WTC11 (cell line): Measurements from ENCODE around the gene PSMB9. TPM values are rescaled to one million over a fixed set of nuclear protein-coding genes. Genes with fewer than 3 reads are reported as not detected.

Experiments used
- ATAC-seq: fragments of 200-7000 bp; cut with Tn5 transposase; 2 replicates; pipeline ENCODE4 v1.10.0; 2021; ENCODE audit warnings: mild to moderate bottlenecking, moderate library complexity
- CTCF ChIA-PET: fragments of 300-600 bp; sonication (Branson Sonifier 250); formaldehyde crosslinking; loops from one replicate; lab custom pipeline; 2021; ENCODE audit warnings: antibody characterized with exemption; lab: Charles Lee
- POLR2A ChIA-PET: fragments of 350-600 bp; sonication (Branson Sonifier 250); formaldehyde crosslinking; loops from one replicate; lab custom pipeline; 2021; ENCODE audit warnings: antibody characterized with exemption; lab: Charles Lee
- DNase-seq: peaks from one replicate; pipeline ENCODE4 v3.0.0; 2021; ENCODE audit warnings: low spot score
- H3K27ac Mint-ChIP-seq: 2 replicates; pipeline ENCODE4 v1.8.0; 2021; ENCODE audit warnings: mixed read lengths
- H3K27me3 Mint-ChIP-seq: 2 replicates; pipeline ENCODE4 v1.8.0; 2021; ENCODE audit warnings: low read depth, mild to moderate bottlenecking, moderate library complexity, mixed read lengths
- H3K36me3 Mint-ChIP-seq: 2 replicates; pipeline ENCODE4 v1.8.0; 2021; ENCODE audit warnings: mixed read lengths
- H3K4me1 Mint-ChIP-seq: 2 replicates; pipeline ENCODE4 v1.8.0; 2022; ENCODE audit warnings: mixed read lengths
- H3K4me3 Mint-ChIP-seq: 2 replicates; pipeline ENCODE4 v1.8.0; 2021; ENCODE audit warnings: mild to moderate bottlenecking, moderate library complexity, mixed read lengths
- H3K9me3 Mint-ChIP-seq: 2 replicates; pipeline ENCODE4 v1.8.0; 2021; ENCODE audit warnings: mixed read lengths
- AFF4 ChIP-seq: sonication (generic); formaldehyde crosslinking; IDR thresholded peaks from 2 replicates; pipeline ENCODE4 v1.8.1; 2023; ENCODE audit warnings: mild to moderate bottlenecking, missing genetic modification reagents, borderline replicate concordance
- CBFB ChIP-seq: sonication (generic); formaldehyde crosslinking; IDR thresholded peaks from 2 replicates; pipeline ENCODE4 v1.8.1; 2022; ENCODE audit warnings: mild to moderate bottlenecking, low read depth, missing genetic modification reagents
- CDX4 ChIP-seq: fragments of 250-450 bp; sonication (Bioruptor Pico); IDR thresholded peaks from 2 replicates; pipeline ENCODE4 v1.9.0; 2021; ENCODE audit warnings: moderate library complexity, mild to moderate bottlenecking, inconsistent platforms, borderline replicate concordance
- CTCF ChIP-seq: fragments of 200-600 bp; IDR thresholded peaks from 2 replicates; pipeline ENCODE4 v1.8.0; 2022; ENCODE audit warnings: antibody characterized with exemption
- FOXK1 ChIP-seq: sonication (generic); formaldehyde crosslinking; IDR thresholded peaks from 2 replicates; pipeline ENCODE4 v1.8.0; 2022; ENCODE audit warnings: mild to moderate bottlenecking, moderate library complexity, missing genetic modification reagents
- KAT7 ChIP-seq: sonication (generic); formaldehyde crosslinking; IDR thresholded peaks from 2 replicates; pipeline ENCODE4 v1.8.1; 2023; ENCODE audit warnings: missing genetic modification reagents, mild to moderate bottlenecking, borderline replicate concordance
- NFE2L1 ChIP-seq: sonication (generic); formaldehyde crosslinking; IDR thresholded peaks from 2 replicates; pipeline ENCODE4 v1.8.1; 2023; ENCODE audit warnings: missing genetic modification reagents
- SP1 ChIP-seq: sonication (generic); formaldehyde crosslinking; conservative IDR thresholded peaks from 2 replicates; pipeline ENCODE4 v1.8.1; 2022; ENCODE audit warnings: missing genetic modification reagents
- TCF7 ChIP-seq: sonication (generic); formaldehyde crosslinking; IDR thresholded peaks from 2 replicates; pipeline ENCODE4 v1.8.0; 2022; ENCODE audit warnings: mild to moderate bottlenecking, low read depth, missing genetic modification reagents, moderate library complexity
- ZNF121 ChIP-seq: sonication (generic); formaldehyde crosslinking; IDR thresholded peaks from 2 replicates; pipeline ENCODE4 v1.8.0; 2023; ENCODE audit warnings: missing genetic modification reagents
- ZSCAN18 ChIP-seq: fragments of 250-450 bp; sonication (Bioruptor Pico); IDR thresholded peaks from 2 replicates; pipeline ENCODE4 v2.1.2; 2022; ENCODE audit warnings: mild to moderate bottlenecking, moderate library complexity
- total RNA-seq: library from RNA; stranded (reverse); gene quantifications from 3 replicates; pipeline ENCODE4 v1.2.3, GENCODE V29; 2021
- TF ChIP-seq, protein P1 (sequence below): sonication (generic); formaldehyde crosslinking; IDR thresholded peaks from 2 replicates; pipeline ENCODE4 v1.8.1; 2022; ENCODE audit warnings: low read depth, mild to moderate bottlenecking, moderate library complexity, missing genetic modification reagents, borderline replicate concordance

Gene PSMB9
- total RNA-seq, 1 experiment from 2014 or later, result 1.8 TPM

DNA sequence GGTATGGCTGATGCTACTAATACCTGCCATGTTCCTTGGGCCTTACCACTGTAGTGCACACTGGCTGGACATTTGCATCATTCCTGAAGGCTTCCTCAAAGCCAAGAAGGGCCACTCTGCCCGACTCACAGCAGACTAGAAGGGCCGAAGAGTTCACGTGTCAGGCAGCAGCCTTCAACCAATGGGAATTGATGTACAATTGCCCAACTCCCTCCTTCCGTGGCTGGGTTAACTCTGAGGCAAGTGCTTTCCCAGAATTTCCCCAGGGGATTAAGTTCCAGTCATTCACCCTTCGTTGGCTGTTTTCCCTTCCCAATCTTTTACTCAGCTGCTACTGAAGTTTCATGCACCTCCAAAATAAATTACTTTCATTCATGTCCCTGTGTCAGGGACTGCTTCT lies 29.8 kb downstream of the PSMB9 start:
- Mint-ChIP-seq H3K27ac (no peak overlapping the region), H3K4me3 (no peak overlapping the region), H3K27me3 (peaks cover 12% of the 10 kb centered on the region), H3K4me1 (no peaks in the 10 kb centered on the region), H3K36me3 (no peaks in the 10 kb centered on the region), H3K9me3 (no peaks in the 10 kb centered on the region)
- no peak for TF ChIP-seq CDX4 (CRISPR knock-in tag)
- TF ChIP-seq, protein P1, sequence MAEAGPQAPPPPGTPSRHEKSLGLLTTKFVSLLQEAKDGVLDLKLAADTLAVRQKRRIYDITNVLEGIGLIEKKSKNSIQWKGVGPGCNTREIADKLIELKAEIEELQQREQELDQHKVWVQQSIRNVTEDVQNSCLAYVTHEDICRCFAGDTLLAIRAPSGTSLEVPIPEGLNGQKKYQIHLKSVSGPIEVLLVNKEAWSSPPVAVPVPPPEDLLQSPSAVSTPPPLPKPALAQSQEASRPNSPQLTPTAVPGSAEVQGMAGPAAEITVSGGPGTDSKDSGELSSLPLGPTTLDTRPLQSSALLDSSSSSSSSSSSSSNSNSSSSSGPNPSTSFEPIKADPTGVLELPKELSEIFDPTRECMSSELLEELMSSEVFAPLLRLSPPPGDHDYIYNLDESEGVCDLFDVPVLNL (CRISPR knock-in tag), result no peak
- DNase-seq (no peak), ATAC-seq (no peak)
- ChIA-PET POLR2A (no interaction called here), CTCF (interaction anchor here (0.6 to 3.2 kb wide), 4 partner anchors 21 to 101 kb away, joined by 3 to 21 read pairs (median 6); partner anchors contain the start of gene TAP2)

- H3K27ac Mint-ChIP-seq, result no peak overlapping the region
- H3K36me3 Mint-ChIP-seq, result no peaks in the 10 kb centered on the region
- no peak for ATAC-seq
- no peak overlapping the region for H3K4me3 Mint-ChIP-seq
- ChIA-PET CTCF (interaction anchor here (0.7 to 3.2 kb wide), 10 partner anchors 15 to 99 kb away, joined by 3 to 33 read pairs (median 5); partner anchors contain the start of genes BRD2, HLA-DMA, PSMB9 and TAP1), POLR2A (no interaction called here)
- no peaks in the 10 kb centered on the region for H3K4me1 Mint-ChIP-seq
- DNase-seq, result no peak
- no peaks in the 10 kb centered on the region for H3K9me3 Mint-ChIP-seq
- H3K27me3 Mint-ChIP-seq, result peaks cover 9% of the 10 kb centered on the region
- TF ChIP-seq CTCF, result peak; percentile 14; the same call in 1 of the 2 replicates
- TF ChIP-seq AFF4 (CRISPR knock-in tag), result no peak
- no peak for TF ChIP-seq ZSCAN18 (CRISPR knock-in tag)
- TF ChIP-seq ZNF121 (CRISPR knock-in tag), result no peak
Measured at GRCh38 chr6:32885698-32886286, 31.8 kb downstream of the PSMB9 start.

- Mint-ChIP-seq H3K36me3 (no peaks in the 10 kb centered on the region), H3K27ac (no peak overlapping the region), H3K4me3 (no peak overlapping the region), H3K9me3 (no peaks in the 10 kb centered on the region), H3K27me3 (peaks cover 11% of the 10 kb centered on the region), H3K4me1 (no peaks in the 10 kb centered on the region)
- CTCF ChIA-PET, result interaction anchor here (1.0 to 3.2 kb wide), 8 partner anchors 14 to 98 kb away, joined by 3 to 33 read pairs (median 5); partner anchors contain the start of genes BRD2 and HLA-DMA
- ATAC-seq, result no peak
- POLR2A ChIA-PET, result no interaction called here
- no peak for DNase-seq
- TF ChIP-seq CBFB, result no peak
- TF ChIP-seq, protein P1 (CRISPR knock-in tag), result no peak
- no peak for TF ChIP-seq TCF7 (CRISPR knock-in tag)
- TF ChIP-seq FOXK1 (CRISPR knock-in tag), result no peak
- TF ChIP-seq KAT7 (CRISPR knock-in tag), result no peak
- TF ChIP-seq SP1 (CRISPR knock-in tag), result no peak
- no peak for TF ChIP-seq ZSCAN18 (CRISPR knock-in tag)
- TF ChIP-seq NFE2L1, result no peak
Measured at GRCh38 chr6:32886681-32887383, 32.8 kb downstream of the PSMB9 start.
